GM10266 (cell line): ENCODE results near the gene GGT1.

Experiments
- DNase-seq: peaks from one replicate; pipeline ENCODE4 v3.0.0; 2012; ENCODE audit errors: extremely low spot score
- CTCF ChIP-seq: IDR thresholded peaks from 2 replicates; pipeline ENCODE4 v1.5.1; 2012; ENCODE audit warnings: mild to moderate bottlenecking, low read depth; ENCODE audit not compliant: control insufficient read depth, insufficient read depth; ENCODE audit errors: missing control alignments

Gene GGT1

DNA sequence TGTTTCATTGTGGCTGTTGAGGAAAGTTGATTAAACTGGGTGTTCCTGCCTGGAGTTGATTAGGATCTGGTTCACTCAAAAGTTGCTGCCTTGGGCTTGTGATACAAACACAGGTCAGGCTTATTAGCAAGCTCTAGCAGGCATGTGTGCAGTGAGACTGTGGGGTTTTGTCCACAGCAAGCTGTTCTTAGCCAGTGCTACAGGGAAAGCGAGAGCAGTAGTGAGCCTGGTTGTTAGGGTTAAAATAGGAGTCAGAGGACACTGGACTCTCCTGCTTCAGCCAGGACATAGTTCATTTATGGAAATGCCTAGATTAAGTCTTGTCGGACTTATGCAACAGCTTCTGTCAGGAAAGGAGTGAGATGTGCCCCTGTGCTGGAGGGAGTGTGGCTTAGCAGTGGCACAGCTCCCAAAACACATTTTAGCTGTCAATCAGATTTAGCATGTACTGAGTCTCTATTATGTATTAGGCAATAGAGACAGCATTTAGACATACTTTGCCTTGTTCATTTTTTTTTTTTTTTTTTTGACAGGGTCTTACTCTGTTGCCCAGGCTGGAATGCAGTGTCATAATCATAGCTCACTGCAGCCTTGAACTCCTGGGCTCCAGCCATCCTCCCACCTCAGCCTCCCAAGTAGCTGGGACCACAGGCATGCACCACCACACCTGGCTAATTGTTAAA, 38.5 kb upstream of the GGT1 start:
- no peak for DNase-seq
- no peak for TF ChIP-seq CTCF

GRCh38 chr22:24565077-24565476, 37.9 kb upstream of the GGT1 start:
- no peak for DNase-seq
- no peak for TF ChIP-seq CTCF

DNA sequence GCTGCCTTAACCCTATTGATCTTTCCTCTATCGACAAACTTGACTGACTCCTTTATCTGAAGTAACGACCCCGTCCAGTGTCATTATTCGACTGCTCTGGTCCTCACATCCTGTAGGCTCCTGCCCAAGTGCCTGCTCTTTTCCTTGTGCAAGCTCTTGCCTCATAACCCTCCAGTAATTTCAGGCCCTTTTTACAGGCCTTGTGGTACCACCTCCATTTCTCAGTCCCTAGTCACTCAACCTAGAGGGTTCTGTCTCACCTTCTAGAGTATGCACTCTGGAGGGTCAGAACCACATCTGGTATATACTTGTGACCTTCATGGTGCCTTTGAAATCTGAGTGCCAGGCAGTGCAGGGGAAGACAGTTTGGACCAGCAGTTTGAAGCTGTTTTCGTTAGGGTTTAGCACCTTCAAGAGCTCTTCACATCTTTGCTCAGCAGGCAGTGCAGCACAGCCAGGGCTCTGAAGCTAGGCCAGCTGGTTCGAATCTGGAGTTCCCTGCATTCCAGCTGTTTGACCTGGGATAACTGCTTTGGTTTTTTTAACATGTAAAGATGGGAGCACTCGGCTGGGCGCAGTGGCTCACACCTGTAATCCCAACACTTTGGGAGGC, 36.0 kb upstream of the GGT1 start:
- TF ChIP-seq CTCF, result no peak

GRCh38 chr22:24567668-24568067, 35.3 kb upstream of the GGT1 start:
- TF ChIP-seq CTCF, result no peak
- no peak for DNase-seq

More for the DNA sequence above, 36.0 kb upstream of the GGT1 start:
- no peak for DNase-seq

DNA sequence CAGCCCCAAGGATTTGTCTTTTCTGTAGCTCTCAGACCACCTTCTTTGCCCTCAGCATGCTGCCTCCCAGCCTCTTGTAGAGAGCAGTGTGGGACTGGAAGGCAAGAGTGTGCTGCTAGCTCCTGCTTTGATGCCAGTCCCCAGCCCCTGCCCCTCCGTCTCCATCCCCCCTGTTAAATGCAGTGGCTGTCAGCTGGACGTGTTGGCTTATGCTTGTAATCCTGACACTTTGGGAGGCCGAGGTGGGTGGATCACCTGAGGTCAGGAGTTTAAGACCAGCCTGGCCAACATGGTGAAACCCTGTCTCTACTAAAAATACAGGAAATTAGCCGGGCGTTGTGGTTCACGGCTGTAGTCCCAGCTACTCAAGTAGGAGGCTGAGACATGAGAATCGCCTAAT, 31.7 kb upstream of the GGT1 start:
- TF ChIP-seq CTCF, result no peak
- DNase-seq, result no peak

GRCh38 chr22:24576778-24577177, 26.2 kb upstream of the GGT1 start:
- DNase-seq, result no peak
- TF ChIP-seq CTCF, result no peak
